ENCODE results near the gene AGO1. TPM values are rescaled to one million over a fixed set of nuclear protein-coding genes. Genes with fewer than 3 reads are reported as not detected.

Gene AGO1
- total and polyA plus RNA-seq, 2 experiments from 2014 or later = 9.6 to 18.9 TPM

DNA sequence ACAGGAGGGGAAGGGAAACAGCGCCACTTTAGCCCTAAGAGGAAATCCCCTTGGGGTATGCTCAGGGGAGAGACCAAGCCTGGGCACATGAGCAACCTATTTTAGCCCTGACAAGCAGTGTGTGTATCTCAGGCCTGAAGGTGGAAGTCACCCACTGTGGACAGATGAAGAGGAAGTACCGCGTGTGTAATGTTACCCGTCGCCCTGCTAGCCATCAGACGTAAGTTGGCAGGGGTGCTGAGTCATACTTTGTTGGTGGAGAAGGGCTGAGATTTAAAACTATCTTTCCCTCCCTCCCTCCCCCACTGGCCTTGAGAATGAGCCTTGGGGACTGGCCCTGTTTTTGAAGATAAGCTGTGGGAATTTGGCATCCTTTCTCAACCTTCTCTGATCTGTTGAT, 11.2 kb downstream of the AGO1 start:
- H3K4me3 ChIP-seq = no peak overlapping the region
- H3K4me1 ChIP-seq (ENCODE audit: low read depth) = no peaks in the 10 kb centered on the region
- peak overlapping the region; percentile 18 for H3K27ac ChIP-seq
- H3K36me3 ChIP-seq = peaks cover 39% of the 10 kb centered on the region
- peak in 1 of 2 donors; percentile 65 for DNase-seq (ENCODE audit: low read depth in 1 of 2, low spot score in 1 of 2)
- H3K27me3 ChIP-seq = no peaks in the 10 kb centered on the region
- H3K9me3 ChIP-seq (ENCODE audit: low read depth) = no peaks in the 10 kb centered on the region
- TF ChIP-seq, protein P1, sequence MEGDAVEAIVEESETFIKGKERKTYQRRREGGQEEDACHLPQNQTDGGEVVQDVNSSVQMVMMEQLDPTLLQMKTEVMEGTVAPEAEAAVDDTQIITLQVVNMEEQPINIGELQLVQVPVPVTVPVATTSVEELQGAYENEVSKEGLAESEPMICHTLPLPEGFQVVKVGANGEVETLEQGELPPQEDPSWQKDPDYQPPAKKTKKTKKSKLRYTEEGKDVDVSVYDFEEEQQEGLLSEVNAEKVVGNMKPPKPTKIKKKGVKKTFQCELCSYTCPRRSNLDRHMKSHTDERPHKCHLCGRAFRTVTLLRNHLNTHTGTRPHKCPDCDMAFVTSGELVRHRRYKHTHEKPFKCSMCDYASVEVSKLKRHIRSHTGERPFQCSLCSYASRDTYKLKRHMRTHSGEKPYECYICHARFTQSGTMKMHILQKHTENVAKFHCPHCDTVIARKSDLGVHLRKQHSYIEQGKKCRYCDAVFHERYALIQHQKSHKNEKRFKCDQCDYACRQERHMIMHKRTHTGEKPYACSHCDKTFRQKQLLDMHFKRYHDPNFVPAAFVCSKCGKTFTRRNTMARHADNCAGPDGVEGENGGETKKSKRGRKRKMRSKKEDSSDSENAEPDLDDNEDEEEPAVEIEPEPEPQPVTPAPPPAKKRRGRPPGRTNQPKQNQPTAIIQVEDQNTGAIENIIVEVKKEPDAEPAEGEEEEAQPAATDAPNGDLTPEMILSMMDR (IDR thresholded peaks at IDR 0.05; ENCODE audit: low read depth, low read length) = no peak

DNA sequence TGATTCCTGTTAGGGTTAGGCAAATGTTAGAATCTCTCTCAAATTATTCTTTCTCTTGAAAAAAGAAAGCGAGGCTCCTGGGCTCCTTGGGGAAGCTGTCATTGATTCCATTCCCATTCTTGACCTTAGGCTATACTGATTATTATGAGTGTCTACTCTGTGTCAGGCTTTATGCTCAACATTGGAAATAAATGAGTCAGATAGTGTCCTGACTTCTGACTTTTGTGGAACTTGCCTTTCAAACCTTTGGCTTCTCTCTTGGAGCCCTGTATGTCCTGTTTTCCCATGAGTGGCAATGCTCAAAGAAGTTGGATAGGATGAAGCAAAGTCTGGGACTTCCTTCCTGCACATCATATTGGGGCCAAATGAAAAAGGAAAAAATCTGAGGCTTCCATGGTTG, 11.6 kb downstream of the AGO1 start:
- no peaks in the 10 kb centered on the region for H3K9me3 ChIP-seq (ENCODE audit: low read depth)
- H3K4me3 ChIP-seq = no peak overlapping the region
- DNase-seq (ENCODE audit: low read depth in 1 of 2, low spot score in 1 of 2) = no peak
- H3K27me3 ChIP-seq = no peaks in the 10 kb centered on the region
- no peaks in the 10 kb centered on the region for H3K4me1 ChIP-seq (ENCODE audit: low read depth)
- TF ChIP-seq, protein P1 (IDR thresholded peaks at IDR 0.05; ENCODE audit: low read depth, low read length) = no peak
- H3K27ac ChIP-seq = no peak overlapping the region
- H3K36me3 ChIP-seq = peaks cover 37% of the 10 kb centered on the region

DNA sequence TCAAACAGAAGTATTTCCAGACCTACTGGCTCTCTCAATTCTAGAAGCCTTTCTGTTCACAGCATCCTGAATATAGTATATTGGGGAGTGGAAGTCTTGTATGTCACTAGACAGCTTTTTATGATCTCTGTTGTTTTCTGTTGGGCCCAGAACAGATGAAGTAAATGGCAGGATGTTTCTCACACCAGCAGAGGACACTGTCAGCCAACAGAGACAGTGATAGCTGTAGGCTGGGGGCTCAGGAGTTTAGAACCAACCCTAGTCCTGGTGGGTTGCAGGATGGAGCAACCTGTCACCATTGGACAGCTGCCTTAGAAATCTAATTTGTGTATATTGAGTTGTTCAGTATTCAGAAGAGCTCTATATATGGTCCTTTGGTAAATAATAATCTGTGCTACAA, 16.9 kb downstream of the AGO1 start:
- no peak for DNase-seq (ENCODE audit: low read depth in 1 of 2, low spot score in 1 of 2)
- Histone ChIP-seq H3K4me1 (ENCODE audit: low read depth) (no peaks in the 10 kb centered on the region), H3K27me3 (no peaks in the 10 kb centered on the region), H3K27ac (no peak overlapping the region), H3K36me3 (peaks cover 31% of the 10 kb centered on the region), H3K4me3 (no peak overlapping the region), H3K9me3 (ENCODE audit: low read depth) (no peaks in the 10 kb centered on the region)
- TF ChIP-seq, protein P1 (IDR thresholded peaks at IDR 0.05; ENCODE audit: low read depth, low read length) = no peak

DNA sequence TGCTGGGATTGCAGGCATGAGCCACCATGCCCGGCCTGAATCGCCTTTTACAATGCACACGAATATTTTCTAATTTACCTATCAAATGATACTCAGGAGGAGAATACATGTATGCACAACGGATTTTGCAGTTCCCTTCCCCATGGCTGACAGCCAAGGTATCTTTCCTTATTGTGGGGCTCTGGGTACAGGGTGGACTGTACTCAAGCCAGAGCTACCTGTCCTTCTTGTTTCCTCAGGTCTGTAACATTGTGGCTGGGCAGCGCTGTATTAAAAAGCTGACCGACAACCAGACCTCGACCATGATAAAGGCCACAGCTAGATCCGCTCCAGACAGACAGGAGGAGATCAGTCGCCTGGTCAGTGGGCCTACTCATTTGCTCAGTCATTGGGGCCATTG, 18.2 kb downstream of the AGO1 start:
- no peaks in the 10 kb centered on the region for H3K27me3 ChIP-seq
- no peak for DNase-seq (ENCODE audit: low read depth in 1 of 2, low spot score in 1 of 2)
- no peak overlapping the region for H3K4me3 ChIP-seq
- H3K27ac ChIP-seq = no peak overlapping the region
- TF ChIP-seq, protein P1 (IDR thresholded peaks at IDR 0.05; ENCODE audit: low read depth, low read length) = no peak
- H3K9me3 ChIP-seq (ENCODE audit: low read depth) = no peaks in the 10 kb centered on the region
- H3K36me3 ChIP-seq = peaks cover 34% of the 10 kb centered on the region
- no peaks in the 10 kb centered on the region for H3K4me1 ChIP-seq (ENCODE audit: low read depth)

DNA sequence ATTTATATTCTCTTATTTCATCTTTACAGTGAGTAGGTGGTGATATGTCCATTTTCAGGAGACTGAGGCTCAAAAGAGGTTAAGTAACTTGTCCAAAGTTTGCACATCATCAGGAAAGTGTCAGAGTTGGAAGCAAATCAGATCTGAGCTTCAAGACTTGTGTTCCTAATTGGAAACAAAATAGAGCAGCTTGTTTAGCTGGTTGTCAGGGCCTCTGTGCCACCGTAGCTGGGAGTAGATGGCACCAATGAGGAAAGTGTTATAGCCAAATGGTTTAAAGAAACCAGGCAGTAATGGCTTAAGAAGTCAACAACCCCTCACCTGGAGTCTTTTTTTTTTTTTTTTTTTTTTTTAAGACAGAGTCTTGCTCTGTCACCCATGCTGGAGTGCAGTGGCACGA, 19.7 kb downstream of the AGO1 start:
- peaks cover 34% of the 10 kb centered on the region for H3K36me3 ChIP-seq
- DNase-seq (ENCODE audit: low read depth in 1 of 2, low spot score in 1 of 2) = no peak
- H3K9me3 ChIP-seq (ENCODE audit: low read depth) = no peaks in the 10 kb centered on the region
- H3K4me1 ChIP-seq (ENCODE audit: low read depth) = no peaks in the 10 kb centered on the region
- no peak overlapping the region for H3K4me3 ChIP-seq
- no peak overlapping the region for H3K27ac ChIP-seq
- TF ChIP-seq, protein P1 (IDR thresholded peaks at IDR 0.05; ENCODE audit: low read depth, low read length) = no peak
- H3K27me3 ChIP-seq = no peaks in the 10 kb centered on the region

DNA sequence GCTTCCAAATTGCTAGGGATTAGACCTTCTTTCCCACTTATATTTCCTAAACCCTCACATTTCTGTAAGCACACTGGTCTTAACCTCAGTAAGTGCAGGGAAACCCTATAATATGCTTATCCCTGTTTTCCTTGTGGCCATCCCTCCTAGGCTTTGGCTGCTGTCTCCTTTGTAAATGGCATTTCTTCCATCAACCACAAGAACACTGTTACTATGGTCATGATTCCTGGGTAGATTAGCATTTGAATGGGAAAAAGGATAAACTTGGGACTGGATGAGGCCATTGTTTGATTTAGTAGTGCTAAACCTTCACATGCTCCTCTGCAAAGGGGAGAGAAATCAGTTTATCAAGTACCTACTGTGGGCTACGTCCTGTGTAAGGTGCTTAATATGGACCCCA, 31.7 kb downstream of the AGO1 start:
- H3K36me3 ChIP-seq = peaks cover 59% of the 10 kb centered on the region
- DNase-seq (ENCODE audit: low read depth in 1 of 2, low spot score in 1 of 2) = no peak
- TF ChIP-seq, protein P1 (IDR thresholded peaks at IDR 0.05; ENCODE audit: low read depth, low read length) = no peak
- H3K9me3 ChIP-seq (ENCODE audit: low read depth) = no peaks in the 10 kb centered on the region
- no peak overlapping the region for H3K4me3 ChIP-seq
- H3K27ac ChIP-seq = no peak overlapping the region
- no peaks in the 10 kb centered on the region for H3K27me3 ChIP-seq
- H3K4me1 ChIP-seq (ENCODE audit: low read depth) = peaks cover 5% of the 10 kb centered on the region

Measured in cardiac muscle cell (in vitro differentiated cells and primary cell).